HCT116 (cell line): ENCODE data around the gene CFD. TPM values are rescaled to one million over a fixed set of nuclear protein-coding genes. Genes with fewer than 3 reads are reported as not detected.

Experiments
- ATAC-seq: fragments of 200-7000 bp; cut with Tn5 transposase; 2 replicates; pipeline ENCODE4 v1.9.1; 2020; ENCODE audit warnings: mild to moderate bottlenecking, moderate library complexity
- BruUV-seq: library from RNA; stranded (reverse); fragments of 400-500 nt; replicated peaks from 2 replicates; lab custom pipeline; 2021; lab: Mats Ljungman, UMichigan
- CTCF ChIA-PET: fragments of 300-600 bp; sonication (Branson Sonifier 250); formaldehyde crosslinking; loops from one replicate; lab custom pipeline; 2021; ENCODE audit warnings: antibody characterized with exemption; lab: Charles Lee
- POLR2A ChIA-PET: fragments of 300-600, 350-600 bp; sonication (Branson Sonifier 250); formaldehyde crosslinking; loops from one replicate; lab custom pipeline; 2021; ENCODE audit warnings: antibody characterized with exemption; lab: Charles Lee
- RAD21 ChIA-PET, 2 experiments: fragments of 300-600 bp; sonication (Branson Sonifier 250); formaldehyde crosslinking; loops; one replicate each; lab custom pipeline; 2023; ENCODE audit warnings: low total read pairs in 2 of 2; ENCODE audit not compliant: uncharacterized antibody in 2 of 2, unreplicated experiment in 2 of 2, low non-redundant PET in 1 of 2; lab: Charles Lee
- DNase-seq: peaks from one replicate; pipeline ENCODE4 v3.0.0-alpha.2; 2010; ENCODE audit warnings: low read depth, low spot score
- H2AFZ ChIP-seq: fragments of 200-600 bp; shearing (Covaris generic), sonication (generic); 2 replicates; pipeline ENCODE4 v1.6.1; 2017; ENCODE audit warnings: low read depth, mixed run types, mixed read lengths, antibody characterized with exemption, low read length; ENCODE audit not compliant: poor library complexity, severe bottlenecking
- H3K27ac ChIP-seq: 2 replicates; pipeline ENCODE4 v1.5.1; 2012; ENCODE audit warnings: low read depth, low read length
- H3K27me3 ChIP-seq: fragments of 200-600 bp; sonication (generic); 2 replicates; pipeline ENCODE4 v1.6.1; 2016; ENCODE audit warnings: mixed run types, low read length, mixed read lengths; ENCODE audit not compliant: insufficient read depth
- H3K36me3 ChIP-seq, 2 experiments: fragments of 200-500 bp in 1 of 2; fragments of 200-600 bp in 1 of 2; sonication (Bioruptor generic) in 1 of 2; sonication (generic) in 1 of 2; 2 replicates each; pipeline versions ENCODE4 v1.5.1 to v1.6.1; 2014 to 2016; ENCODE audit warnings: low read length in 2 of 2, inconsistent platforms in 1 of 2, mixed read lengths in 1 of 2, mixed run types in 1 of 2; ENCODE audit not compliant: insufficient read depth in 2 of 2, control insufficient read depth in 1 of 2
- H3K4me1 ChIP-seq, 2 experiments: fragments of 200-600 bp in 1 of 2; sonication (generic) in 1 of 2; 2 replicates each; pipeline versions ENCODE4 v1.5.1 to v1.6.1; 2012 to 2017; ENCODE audit warnings: low read length in 2 of 2, inconsistent platforms in 1 of 2, mild to moderate bottlenecking in 1 of 2, mixed read lengths in 1 of 2, mixed run types in 1 of 2, moderate library complexity in 1 of 2; ENCODE audit not compliant: insufficient read depth in 2 of 2, control insufficient read depth in 1 of 2
- H3K4me2 ChIP-seq: fragments of 200-600 bp; sonication (generic); 2 replicates; pipeline ENCODE4 v1.6.1; 2017; ENCODE audit warnings: mixed run types, low read length, mixed read lengths
- H3K4me3 ChIP-seq, 2 experiments: fragments of 200-600 bp in 1 of 2; sonication (generic) in 1 of 2; replicated peaks in 1 of 2; 2 replicates each; pipeline ENCODE4 v1.5.1; 2011 to 2016; ENCODE audit warnings: low read length in 2 of 2, control low read depth in 1 of 2, low read depth in 1 of 2, mild to moderate bottlenecking in 1 of 2, mixed read lengths in 1 of 2, mixed run types in 1 of 2
- H3K79me2 ChIP-seq: fragments of 200-600 bp; sonication (generic); 2 replicates; pipeline ENCODE4 v1.6.1; 2017; ENCODE audit warnings: mild to moderate bottlenecking, mixed run types, low read length, moderate library complexity, mixed read lengths; ENCODE audit not compliant: insufficient read depth
- H3K9ac ChIP-seq: fragments of 200-600 bp; sonication (generic); 2 replicates; pipeline ENCODE4 v1.6.1; 2016; ENCODE audit warnings: low read length, mixed read lengths
- H3K9me2 ChIP-seq: fragments of 200-600 bp; sonication (generic), shearing (Covaris generic); 2 replicates; pipeline ENCODE4 v1.6.1; 2017; ENCODE audit warnings: mixed run types, mild to moderate bottlenecking, moderate library complexity; ENCODE audit not compliant: insufficient read depth
- H3K9me3 ChIP-seq, 2 experiments: fragments of 200-500 bp in 1 of 2; fragments of 200-600 bp in 1 of 2; sonication (Bioruptor generic) in 1 of 2; sonication (generic) in 1 of 2; 2 replicates each; pipeline ENCODE4 v1.6.1; 2014 to 2017; ENCODE audit warnings: low read length in 2 of 2, mixed read lengths in 2 of 2, inconsistent platforms in 1 of 2, low read depth in 1 of 2, mild to moderate bottlenecking in 1 of 2, mixed run types in 1 of 2, moderate library complexity in 1 of 2; ENCODE audit not compliant: control insufficient read depth in 1 of 2, insufficient read depth in 1 of 2
- H4K20me1 ChIP-seq: fragments of 200-600 bp; sonication (generic), shearing (Covaris generic); 2 replicates; pipeline ENCODE4 v1.6.1; 2017; ENCODE audit warnings: mixed run types, mild to moderate bottlenecking, moderate library complexity; ENCODE audit not compliant: insufficient read depth
- CBX3 ChIP-seq: IDR thresholded peaks from 2 replicates; pipeline ENCODE4 v1.6.1; 2012; ENCODE audit warnings: low read depth
- ELF1 ChIP-seq: IDR thresholded peaks from 2 replicates; pipeline ENCODE4 v1.6.1; 2012; ENCODE audit warnings: low read depth, borderline replicate concordance
- FOSL1 ChIP-seq: IDR thresholded peaks from 2 replicates; pipeline ENCODE4 v1.6.1; 2012; ENCODE audit warnings: low read depth
- POLR2A ChIP-seq: IDR thresholded peaks from 2 replicates; pipeline ENCODE4 v1.7.0; 2011; ENCODE audit warnings: borderline replicate concordance; ENCODE audit not compliant: insufficient read depth, insufficient read length; ENCODE audit errors: extremely low read depth
- POLR2AphosphoS5 ChIP-seq: IDR thresholded peaks from 2 replicates; pipeline ENCODE4 v1.6.1; 2011; ENCODE audit warnings: mild to moderate bottlenecking, low read depth, low read length, moderate library complexity
- ZBTB33 ChIP-seq: IDR thresholded peaks from 2 replicates; pipeline ENCODE4 v1.6.1; 2011; ENCODE audit warnings: mild to moderate bottlenecking, low read length, moderate library complexity; ENCODE audit not compliant: insufficient replicate concordance; ENCODE audit errors: extremely low read depth
- ZFX ChIP-seq: fragments of 450-650 bp; IDR thresholded peaks from 2 replicates; pipeline ENCODE4 v1.6.1; 2017
- intact Hi-C: fragments of 100-400 bp; cut with micrococcal nuclease; formaldehyde crosslinking; loops from 2 replicates; pipeline ENCODE4 v1.10.0; 2022
- total RNA-seq: library from RNA; stranded (reverse); gene quantifications from one replicate; pipeline ENCODE4 v1.2.1, GENCODE V29; 2021; ENCODE audit not compliant: unreplicated experiment

CFD gene
- total RNA-seq, 1 experiment from 2014 or later = 80.2 TPM

- Histone ChIP-seq H3K9ac (peak overlapping the region; percentile 32; the same call in 1 of the 2 replicates), H3K9me3 (no peaks in the 10 kb centered on the region), H4K20me1 (no peaks in the 10 kb centered on the region), H3K36me3 (no peaks in the 10 kb centered on the region), H3K79me2 (no peaks in the 10 kb centered on the region), H3K4me2 (peak overlapping the region; percentile 98), H3K4me3 (peak overlapping the region; percentile 27 to 55), H2AFZ (no peak overlapping the region), H3K27me3 (no peaks in the 10 kb centered on the region; the same call in 1 of the 2 replicates), H3K9me2 (no peaks in the 10 kb centered on the region), H3K27ac (no peak overlapping the region; the same call in 1 of the 2 replicates), H3K4me1 (peaks cover 12 to 19% of the 10 kb centered on the region in 2 experiments; a peak in 3 of 4 replicates)
- BruUV-seq = no TSS peak
- peak; percentile 57 for ATAC-seq
- intact Hi-C loops = no loop called here
- CTCF ChIA-PET = no interaction called here
- no peak for TF ChIP-seq POLR2AphosphoS5
- no peak for TF ChIP-seq ZBTB33
- TF ChIP-seq FOSL1 = no peak
- TF ChIP-seq ZFX = no peak
- no peak for TF ChIP-seq CBX3
- TF ChIP-seq ELF1 = no peak
- TF ChIP-seq POLR2A = no peak
- RAD21 ChIA-PET = no interaction called here
- POLR2A ChIA-PET = no interaction called here
- DNase-seq = no peak
Measured at GRCh38 chr19:843836-844545, 15.5 kb upstream of the CFD start.
